Panc1 (cell line): ENCODE results near the gene TKT. TPM values are rescaled to one million over a fixed set of nuclear protein-coding genes. Genes with fewer than 3 reads are reported as not detected.

Experiments used
- ATAC-seq: fragments of 200-7000 bp; cut with Tn5 transposase; 2 replicates; pipeline ENCODE4 v1.9.1; 2020; ENCODE audit warnings: mild to moderate bottlenecking, moderate library complexity
- BruUV-seq: library from RNA; stranded (reverse); fragments of 400-500 nt; replicated peaks from 2 replicates; lab custom pipeline; 2021; lab: Mats Ljungman, UMichigan
- CTCF ChIA-PET: fragments of 300-600 bp; sonication (Branson Sonifier 250); formaldehyde crosslinking; loops from one replicate; lab custom pipeline; 2022; ENCODE audit warnings: antibody characterized with exemption; lab: Charles Lee
- POLR2A ChIA-PET: fragments of 300-600 bp; sonication (Branson Sonifier 250); formaldehyde crosslinking; loops from one replicate; lab custom pipeline; 2022; ENCODE audit warnings: antibody characterized with exemption; lab: Charles Lee
- DNase-seq: peaks from one replicate; pipeline ENCODE4 v3.0.0-alpha.2; 2010; ENCODE audit warnings: low read depth, low spot score
- H3K27ac ChIP-seq: 2 replicates; pipeline ENCODE4 v1.5.1; 2011; ENCODE audit warnings: mild to moderate bottlenecking, low read length, inconsistent platforms
- H3K27me3 ChIP-seq: fragments of 200-500 bp; sonication (Bioruptor generic); 2 replicates; pipeline ENCODE4 v1.6.0; 2014; ENCODE audit warnings: low read length, inconsistent platforms; ENCODE audit not compliant: control insufficient read depth, insufficient read depth
- H3K36me3 ChIP-seq: fragments of 200-500 bp; sonication (Bioruptor generic); 2 replicates; pipeline ENCODE4 v1.5.1; 2014; ENCODE audit warnings: inconsistent platforms, mild to moderate bottlenecking, low read length, moderate library complexity; ENCODE audit not compliant: control insufficient read depth, insufficient read depth
- H3K4me1 ChIP-seq: 2 replicates; pipeline ENCODE4 v1.5.1; 2011; ENCODE audit warnings: inconsistent platforms, mild to moderate bottlenecking, low read length, moderate library complexity; ENCODE audit not compliant: control insufficient read depth, insufficient read depth
- H3K4me3 ChIP-seq, 2 experiments: 2 replicates each; pipeline ENCODE4 v1.5.1; 2011 to 2012; ENCODE audit warnings: low read depth in 2 of 2, low read length in 2 of 2, mild to moderate bottlenecking in 2 of 2, inconsistent platforms in 1 of 2, moderate library complexity in 1 of 2
- H3K9me3 ChIP-seq: fragments of 200-500 bp; sonication (Bioruptor generic); 2 replicates; pipeline ENCODE4 v1.5.1; 2014; ENCODE audit warnings: low read depth, mild to moderate bottlenecking, inconsistent platforms, low read length, moderate library complexity; ENCODE audit not compliant: control insufficient read depth, insufficient read depth
- POLR2AphosphoS5 ChIP-seq: IDR thresholded peaks from 2 replicates; pipeline ENCODE4 v1.6.1; 2012; ENCODE audit warnings: mild to moderate bottlenecking, low read depth, low read length, moderate library complexity
- SIN3A ChIP-seq: IDR thresholded peaks from 2 replicates; pipeline ENCODE4 v1.6.1; 2012; ENCODE audit warnings: low read depth, mild to moderate bottlenecking, low read length, moderate library complexity, borderline replicate concordance; ENCODE audit not compliant: insufficient read depth
- TCF7L2 ChIP-seq: IDR thresholded peaks from 2 replicates; pipeline ENCODE4 v1.6.1; 2011; ENCODE audit warnings: mild to moderate bottlenecking, low read depth, low read length, inconsistent platforms
- in situ Hi-C: cut with HindIII; loops from 2 replicates; pipeline ENCODE4 v1.10.0; 2016; ENCODE audit warnings: low sequenced_read_pairs, low pct_unique_long_range_greater_than_20kb
- intact Hi-C: fragments of 100-400 bp; cut with micrococcal nuclease; formaldehyde crosslinking; loops from one replicate; pipeline ENCODE4 v1.10.0; 2022; ENCODE audit not compliant: unreplicated experiment
- total RNA-seq: library from RNA; stranded (reverse); gene quantifications from one replicate; pipeline ENCODE4 v1.2.1, GENCODE V29; 2021; ENCODE audit not compliant: unreplicated experiment
- TF ChIP-seq, protein P1 (sequence below): fragments of 450-650 bp; IDR thresholded peaks from 2 replicates; pipeline ENCODE4 v1.5.1; 2017; ENCODE audit warnings: mild to moderate bottlenecking
- TF ChIP-seq, protein P2 (sequence below), 2 experiments: IDR thresholded peaks; 2 replicates each; pipeline ENCODE4 v1.6.1; 2011 to 2012; ENCODE audit warnings: low read depth in 2 of 2, control low read depth in 1 of 2, low read length in 1 of 2, mild to moderate bottlenecking in 1 of 2, moderate library complexity in 1 of 2; ENCODE audit not compliant: insufficient read depth in 1 of 2

TKT gene
- total RNA-seq, 1 experiment from 2014 or later = 338 TPM

DNA sequence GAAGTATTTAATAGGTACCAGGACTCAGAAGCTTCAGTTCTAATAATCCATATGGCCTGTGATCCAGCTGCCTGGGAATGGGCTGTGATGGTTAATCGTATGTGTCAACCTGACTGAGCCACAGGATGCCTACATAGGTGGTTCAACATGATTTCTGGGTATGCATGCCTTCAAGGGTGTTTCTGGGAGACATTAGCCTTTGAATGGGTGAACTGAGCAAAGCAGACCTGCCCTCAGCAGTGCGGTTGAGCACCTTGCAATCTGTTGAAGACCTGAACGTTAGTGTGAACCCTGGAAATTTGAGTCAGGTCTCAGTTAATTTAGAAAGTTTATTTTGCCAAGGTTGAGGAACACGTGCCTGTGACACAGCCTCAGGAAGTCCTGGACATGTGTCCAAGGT is 22.8 kb upstream of the TKT start:
- H3K9me3 ChIP-seq = no peaks in the 10 kb centered on the region
- ChIA-PET POLR2A (no interaction called here), CTCF (no interaction called here)
- H3K27ac ChIP-seq = no peak overlapping the region
- H3K4me3 ChIP-seq = no peak overlapping the region
- intact Hi-C loops (no loop called here), in situ Hi-C loops (no loop called here)
- TF ChIP-seq, protein P1, sequence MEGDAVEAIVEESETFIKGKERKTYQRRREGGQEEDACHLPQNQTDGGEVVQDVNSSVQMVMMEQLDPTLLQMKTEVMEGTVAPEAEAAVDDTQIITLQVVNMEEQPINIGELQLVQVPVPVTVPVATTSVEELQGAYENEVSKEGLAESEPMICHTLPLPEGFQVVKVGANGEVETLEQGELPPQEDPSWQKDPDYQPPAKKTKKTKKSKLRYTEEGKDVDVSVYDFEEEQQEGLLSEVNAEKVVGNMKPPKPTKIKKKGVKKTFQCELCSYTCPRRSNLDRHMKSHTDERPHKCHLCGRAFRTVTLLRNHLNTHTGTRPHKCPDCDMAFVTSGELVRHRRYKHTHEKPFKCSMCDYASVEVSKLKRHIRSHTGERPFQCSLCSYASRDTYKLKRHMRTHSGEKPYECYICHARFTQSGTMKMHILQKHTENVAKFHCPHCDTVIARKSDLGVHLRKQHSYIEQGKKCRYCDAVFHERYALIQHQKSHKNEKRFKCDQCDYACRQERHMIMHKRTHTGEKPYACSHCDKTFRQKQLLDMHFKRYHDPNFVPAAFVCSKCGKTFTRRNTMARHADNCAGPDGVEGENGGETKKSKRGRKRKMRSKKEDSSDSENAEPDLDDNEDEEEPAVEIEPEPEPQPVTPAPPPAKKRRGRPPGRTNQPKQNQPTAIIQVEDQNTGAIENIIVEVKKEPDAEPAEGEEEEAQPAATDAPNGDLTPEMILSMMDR = no peak
- TF ChIP-seq TCF7L2 = no peak
- no peak for TF ChIP-seq POLR2AphosphoS5
- no peak for TF ChIP-seq SIN3A
- TF ChIP-seq, protein P2, sequence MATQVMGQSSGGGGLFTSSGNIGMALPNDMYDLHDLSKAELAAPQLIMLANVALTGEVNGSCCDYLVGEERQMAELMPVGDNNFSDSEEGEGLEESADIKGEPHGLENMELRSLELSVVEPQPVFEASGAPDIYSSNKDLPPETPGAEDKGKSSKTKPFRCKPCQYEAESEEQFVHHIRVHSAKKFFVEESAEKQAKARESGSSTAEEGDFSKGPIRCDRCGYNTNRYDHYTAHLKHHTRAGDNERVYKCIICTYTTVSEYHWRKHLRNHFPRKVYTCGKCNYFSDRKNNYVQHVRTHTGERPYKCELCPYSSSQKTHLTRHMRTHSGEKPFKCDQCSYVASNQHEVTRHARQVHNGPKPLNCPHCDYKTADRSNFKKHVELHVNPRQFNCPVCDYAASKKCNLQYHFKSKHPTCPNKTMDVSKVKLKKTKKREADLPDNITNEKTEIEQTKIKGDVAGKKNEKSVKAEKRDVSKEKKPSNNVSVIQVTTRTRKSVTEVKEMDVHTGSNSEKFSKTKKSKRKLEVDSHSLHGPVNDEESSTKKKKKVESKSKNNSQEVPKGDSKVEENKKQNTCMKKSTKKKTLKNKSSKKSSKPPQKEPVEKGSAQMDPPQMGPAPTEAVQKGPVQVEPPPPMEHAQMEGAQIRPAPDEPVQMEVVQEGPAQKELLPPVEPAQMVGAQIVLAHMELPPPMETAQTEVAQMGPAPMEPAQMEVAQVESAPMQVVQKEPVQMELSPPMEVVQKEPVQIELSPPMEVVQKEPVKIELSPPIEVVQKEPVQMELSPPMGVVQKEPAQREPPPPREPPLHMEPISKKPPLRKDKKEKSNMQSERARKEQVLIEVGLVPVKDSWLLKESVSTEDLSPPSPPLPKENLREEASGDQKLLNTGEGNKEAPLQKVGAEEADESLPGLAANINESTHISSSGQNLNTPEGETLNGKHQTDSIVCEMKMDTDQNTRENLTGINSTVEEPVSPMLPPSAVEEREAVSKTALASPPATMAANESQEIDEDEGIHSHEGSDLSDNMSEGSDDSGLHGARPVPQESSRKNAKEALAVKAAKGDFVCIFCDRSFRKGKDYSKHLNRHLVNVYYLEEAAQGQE (IDR thresholded peaks at IDR 0.05; ENCODE audit: insufficient read depth in 1 of 2, low read depth in 2 of 2, low read length in 1 of 2) = no peak
- BruUV-seq = no TSS peak
- H3K36me3 ChIP-seq = no peaks in the 10 kb centered on the region
- DNase-seq (no peak), ATAC-seq (no peak)
- no peaks in the 10 kb centered on the region for H3K27me3 ChIP-seq
- H3K4me1 ChIP-seq = no peaks in the 10 kb centered on the region

DNA sequence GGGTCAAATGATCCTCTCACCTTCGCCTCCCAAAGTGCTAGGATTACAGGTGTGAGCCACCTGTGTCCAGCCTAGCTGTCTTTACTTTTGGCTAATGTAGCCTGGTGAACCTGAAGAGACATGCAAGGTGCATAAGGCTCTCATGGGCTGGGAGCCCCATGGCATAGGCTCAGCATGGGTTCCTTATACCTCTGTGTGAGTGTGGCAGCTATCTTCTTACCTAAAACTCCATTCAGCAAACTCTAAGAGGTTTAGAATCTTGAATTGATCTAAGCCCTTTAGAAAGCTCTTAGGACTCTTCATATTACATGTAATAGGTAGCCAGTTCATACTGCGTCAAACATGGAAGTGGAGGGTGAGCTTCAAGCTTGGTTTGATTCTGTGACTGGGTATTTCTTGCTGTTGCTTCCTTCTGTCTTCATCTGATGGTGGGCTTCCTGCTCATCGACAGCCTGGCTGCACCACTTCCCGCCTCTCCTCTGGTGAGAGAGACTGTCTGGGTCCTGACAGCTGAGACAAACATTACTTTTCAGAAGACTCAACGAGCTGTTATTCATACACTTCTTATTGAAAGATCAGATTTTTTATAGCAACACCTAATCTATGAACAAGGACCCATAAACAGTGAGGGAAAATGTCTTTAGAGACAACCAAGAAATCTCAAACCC is 19.2 kb upstream of the TKT start:
- BruUV-seq = no TSS peak
- Histone ChIP-seq H3K9me3 (no peaks in the 10 kb centered on the region), H3K4me3 (no peak overlapping the region), H3K27ac (no peak overlapping the region), H3K36me3 (no peaks in the 10 kb centered on the region), H3K4me1 (peaks cover 7% of the 10 kb centered on the region; the same call in 1 of the 2 replicates), H3K27me3 (no peaks in the 10 kb centered on the region)
- ATAC-seq (no peak), DNase-seq (no peak)
- in situ Hi-C loops (no loop called here), intact Hi-C loops (no loop called here)
- TF ChIP-seq POLR2AphosphoS5 = no peak
- CTCF ChIA-PET = interaction anchor here (0.7 kb wide), 2 partner anchors 24 to 142 kb away, joined by 11 to 13 read pairs; no protein-coding TSS in a partner anchor
- POLR2A ChIA-PET = no interaction called here

DNA sequence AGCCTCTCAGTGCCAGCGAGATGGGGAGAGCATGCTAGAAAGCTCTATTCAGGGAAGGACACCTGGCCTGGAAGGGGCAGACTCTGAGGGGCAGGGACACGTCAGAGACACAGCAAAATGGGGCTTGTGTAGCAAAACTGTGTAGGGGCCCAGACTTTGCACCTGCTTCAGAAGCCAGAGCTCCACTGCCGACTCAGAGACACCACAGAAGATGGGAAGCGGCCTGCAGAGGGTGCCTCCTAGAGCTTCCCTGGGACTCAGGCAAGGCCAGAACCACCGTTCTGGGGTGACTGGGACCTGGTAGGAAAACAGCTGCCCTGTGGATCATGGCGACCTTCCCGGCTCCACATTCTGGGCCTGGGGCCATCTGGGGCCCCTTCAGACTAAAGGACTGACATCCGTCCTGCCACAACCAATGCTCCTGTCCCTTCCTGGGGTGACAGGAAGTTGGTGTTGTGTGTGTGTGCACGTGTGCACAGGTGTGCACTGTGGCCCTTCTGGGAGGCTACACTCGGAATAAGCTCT is 17.4 kb upstream of the TKT start:
- POLR2A ChIA-PET = no interaction called here
- no peak overlapping the region for H3K27ac ChIP-seq
- DNase-seq (no peak), ATAC-seq (no peak)
- in situ Hi-C loops (no loop called here), intact Hi-C loops (no loop called here)
- H3K27me3 ChIP-seq = no peaks in the 10 kb centered on the region
- H3K9me3 ChIP-seq = no peaks in the 10 kb centered on the region
- TF ChIP-seq TCF7L2 = no peak
- TF ChIP-seq, protein P1 = no peak
- TF ChIP-seq, protein P2 (IDR thresholded peaks at IDR 0.05; ENCODE audit: insufficient read depth in 1 of 2, low read depth in 2 of 2, low read length in 1 of 2) = no peak
- no peak for TF ChIP-seq POLR2AphosphoS5
- no peak for TF ChIP-seq SIN3A
- CTCF ChIA-PET = no interaction called here
- H3K36me3 ChIP-seq = no peaks in the 10 kb centered on the region
- no TSS peak for BruUV-seq
- no peak overlapping the region for H3K4me3 ChIP-seq
- peaks cover 16% of the 10 kb centered on the region; the same call in 1 of the 2 replicates for H3K4me1 ChIP-seq
